ENCODE results near the gene CHST9. TPM values are rescaled to one million over a fixed set of nuclear protein-coding genes. Genes with fewer than 3 reads are reported as not detected.
"Not testable (repeated sequence)": the region's sequence is repeated elsewhere in the genome, so short reads cannot be mapped to it uniquely, and the experiment has no call there.

The CHST9 gene, protein sequence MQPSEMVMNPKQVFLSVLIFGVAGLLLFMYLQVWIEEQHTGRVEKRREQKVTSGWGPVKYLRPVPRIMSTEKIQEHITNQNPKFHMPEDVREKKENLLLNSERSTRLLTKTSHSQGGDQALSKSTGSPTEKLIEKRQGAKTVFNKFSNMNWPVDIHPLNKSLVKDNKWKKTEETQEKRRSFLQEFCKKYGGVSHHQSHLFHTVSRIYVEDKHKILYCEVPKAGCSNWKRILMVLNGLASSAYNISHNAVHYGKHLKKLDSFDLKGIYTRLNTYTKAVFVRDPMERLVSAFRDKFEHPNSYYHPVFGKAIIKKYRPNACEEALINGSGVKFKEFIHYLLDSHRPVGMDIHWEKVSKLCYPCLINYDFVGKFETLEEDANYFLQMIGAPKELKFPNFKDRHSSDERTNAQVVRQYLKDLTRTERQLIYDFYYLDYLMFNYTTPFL
- 10 to 100 TPM in 1 of 10 donors, 1 to 10 TPM in 8, under 1 TPM in 1; 0.30 to 11.8 (median 4.9) TPM for total RNA-seq
- 1 to 10 TPM in 1 of 2 donors, under 1 TPM in 1; 0.22 to 2.9 TPM for polyA plus RNA-seq
- long read RNA-seq, donor 1, full-length matches to known transcripts = 6 of 9 reads
- long read RNA-seq, donor 1, partial matches to known transcripts = 0 of 9 reads
- long read RNA-seq, donor 1, other reads (novel, unspliced or antisense) = 3 of 9 reads
- long read RNA-seq, donor 2, full-length matches to known transcripts = 13 of 15 reads
- long read RNA-seq, donor 2, partial matches to known transcripts = 0 of 15 reads
- long read RNA-seq, donor 2, other reads (novel, unspliced or antisense) = 2 of 15 reads
- long read RNA-seq, donor 3, full-length matches to known transcripts = 19 of 26 reads
- long read RNA-seq, donor 3, partial matches to known transcripts = 0 of 26 reads
- long read RNA-seq, donor 3, other reads (novel, unspliced or antisense) = 7 of 26 reads

DNA sequence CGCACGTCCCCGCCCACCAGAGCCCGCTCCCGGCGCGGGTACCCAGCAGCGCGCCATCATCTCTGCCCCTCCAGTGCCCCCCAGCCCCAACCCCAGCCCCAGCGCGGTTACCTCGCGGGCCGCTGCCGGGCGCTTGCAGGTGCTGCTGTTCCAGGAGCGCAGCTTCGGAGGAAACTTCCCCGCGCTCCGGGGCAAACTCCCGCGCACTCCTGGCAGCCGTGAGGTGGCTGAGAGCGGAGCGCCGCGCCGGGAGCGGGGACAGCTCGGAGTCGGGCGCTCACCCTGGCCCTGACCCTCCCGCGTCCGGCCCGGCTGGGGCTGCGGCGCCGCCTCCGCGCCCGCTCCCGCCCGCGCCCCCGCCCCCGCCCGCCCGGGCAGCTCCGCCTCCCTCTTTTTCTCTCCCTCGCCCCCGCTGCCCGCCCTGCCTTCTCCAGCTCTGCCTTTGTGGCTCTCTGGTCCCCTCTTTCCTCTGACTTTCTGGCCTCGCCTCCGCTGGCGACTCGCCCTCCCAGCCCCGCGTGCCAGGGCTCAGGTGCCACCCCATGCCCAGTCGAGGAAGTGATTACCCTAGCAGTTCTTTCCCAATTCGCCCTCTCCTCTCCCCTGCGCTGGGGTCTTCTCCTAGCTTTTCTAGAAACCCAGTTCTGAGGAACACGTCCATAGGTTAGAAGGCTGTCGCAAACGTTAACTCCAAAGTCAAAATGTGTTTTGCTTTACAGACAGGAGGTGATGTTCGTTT lies at the start of gene CHST9:
TSS of gene CHST9 (minus strand) at position 284 of the 739 bp plus-strand sequence. CDS start 42,499 bp downstream, outside the sequence.
- WGBS, 2 donors = 4% methylated on average over 32 to 66 of the region's 67 CpGs
- TF ChIP-seq CTCF (IDR thresholded peaks at IDR 0.05) = peak in 3 of 9 donors; percentile 5 to 19 (median 7)
- Histone ChIP-seq H3K4me1 (peaks cover 0 to 6% (median 0%) of the 10 kb centered on the region in 9 donors), H3K4me3 (peak within 1 kb of the TSS; percentile 5 to 65 (median 57)), H3K27ac (no peak within 1 kb of the TSS), H3K36me3 (no peaks in the 10 kb centered on the region), H3K9me3 (no peaks in the 10 kb centered on the region), H3K27me3 (peaks cover 0 to 26% (median 16%) of the 10 kb centered on the region in 7 donors)
- peak in 7 of 8 donors; percentile 56 to 82 (median 78) for ATAC-seq
- peak; percentile 15 to 39 for DNase-seq
- intact Hi-C loops (cut with DNase I) = loop anchor here in 1 of 10 donors (10.0 kb wide), 1 partner anchor 160 kb away; no protein-coding TSS in a partner anchor

GRCh38 chr18:27232355-27232754 lies 47.2 kb upstream of the CHST9 start:
- DNase-seq; H3K4me1 ChIP-seq; H3K4me3 ChIP-seq; H3K9me3 ChIP-seq; intact Hi-C loops (cut with DNase I); H3K36me3 ChIP-seq; ATAC-seq; H3K27me3 ChIP-seq; H3K27ac ChIP-seq: not testable (repeated sequence)
- 64 to 66% methylated on average over 6 of the region's 6 CpGs for WGBS, 2 donors

- 61 to 69% methylated on average over 6 of the region's 6 CpGs for WGBS, 2 donors
- ATAC-seq; intact Hi-C loops (cut with DNase I): not testable (repeated sequence)
Observed at GRCh38 chr18:27231671-27232070, 46.6 kb upstream of the CHST9 start.

DNA sequence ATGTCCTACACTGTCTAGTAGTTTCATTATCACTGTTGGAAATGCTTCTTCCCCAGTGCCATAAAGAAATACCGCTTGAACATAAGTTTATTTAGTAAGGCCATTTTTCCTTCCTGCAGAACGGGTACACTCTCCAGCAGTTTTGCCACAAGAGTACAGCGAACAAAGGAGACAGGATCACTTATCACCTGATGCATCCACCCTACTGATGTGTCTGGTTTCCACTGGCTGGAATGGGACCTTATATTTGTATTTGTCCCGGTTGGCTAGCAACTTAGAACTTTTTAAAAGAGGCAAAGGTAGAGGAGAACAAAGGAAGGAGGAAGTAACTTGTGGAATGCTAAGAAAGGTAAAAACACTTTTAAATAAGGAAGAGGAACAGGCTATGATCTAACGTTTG lies 46.1 kb upstream of the CHST9 start:
- H3K9me3 ChIP-seq; H3K27me3 ChIP-seq; intact Hi-C loops (cut with DNase I); H3K4me1 ChIP-seq; H3K27ac ChIP-seq; ATAC-seq; H3K36me3 ChIP-seq; DNase-seq; H3K4me3 ChIP-seq: not testable (repeated sequence)
- WGBS, 2 donors = 63 to 64% methylated on average over 5 of the region's 5 CpGs

More at GRCh38 chr18:27231671-27232070, 46.6 kb upstream of the CHST9 start:
- not testable (repeated sequence) for H3K9me3 ChIP-seq, DNase-seq, H3K27ac ChIP-seq, H3K27me3 ChIP-seq, H3K4me1 ChIP-seq, H3K36me3 ChIP-seq, H3K4me3 ChIP-seq

DNA sequence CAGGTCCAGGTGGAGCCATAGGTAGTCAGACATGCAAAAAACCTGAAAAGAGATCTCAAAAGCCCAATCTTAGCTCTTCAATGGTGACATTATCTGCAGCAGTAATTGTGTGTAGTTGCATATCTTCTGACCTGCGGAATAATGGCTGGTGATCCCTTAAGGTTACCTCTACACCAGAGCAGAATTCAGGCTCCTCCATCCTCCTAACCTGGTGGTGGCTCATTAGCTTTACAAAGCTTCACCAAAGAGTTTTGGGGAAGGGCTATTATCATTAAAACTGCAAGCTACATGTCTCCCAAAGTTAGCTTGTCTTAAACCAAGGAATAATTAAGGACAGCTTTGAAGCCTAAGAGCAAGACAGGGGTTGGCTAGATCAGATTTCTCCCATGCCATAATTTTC lies 42.6 kb upstream of the CHST9 start:
- Histone ChIP-seq H3K27ac (no peak overlapping the region), H3K36me3 (no peaks in the 10 kb centered on the region), H3K9me3 (no peaks in the 10 kb centered on the region), H3K27me3 (no peaks in the 10 kb centered on the region), H3K4me1 (no peaks in the 10 kb centered on the region), H3K4me3 (no peak overlapping the region)
- 90 to 93% methylated on average over 1 of the region's 1 CpG for WGBS, 2 donors
- no peak for TF ChIP-seq CTCF (IDR thresholded peaks at IDR 0.05)
- intact Hi-C loops (cut with DNase I) = no loop called here
- DNase-seq = no peak
- ATAC-seq = no peak
